ENCODE results near the gene CLASRP.

DNA sequence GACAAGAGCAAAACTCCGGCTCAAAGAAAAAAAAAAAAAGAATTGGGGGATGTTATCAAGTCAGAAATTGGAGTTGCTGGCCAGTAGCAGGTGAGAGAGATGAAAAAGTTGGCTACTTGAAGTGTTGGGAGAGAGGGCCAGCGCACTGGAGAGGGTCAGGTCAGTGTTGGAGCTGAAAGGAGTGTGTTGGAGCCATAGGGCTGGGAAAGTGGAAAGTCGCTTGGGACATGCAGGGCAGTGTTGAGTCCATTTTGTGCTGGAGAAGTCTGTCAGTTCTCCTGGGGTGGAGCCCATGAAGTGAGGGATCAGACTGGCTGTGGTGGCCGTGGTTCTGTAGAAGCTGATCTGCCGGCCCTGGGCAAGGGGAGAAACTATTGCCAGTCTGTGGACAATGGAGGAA, 55.9 kb downstream of the CLASRP start:
- TF ChIP-seq CTCF (IDR thresholded peaks at IDR 0.05; ENCODE audit: low read depth, low read length) (no peak), EZH2phosphoT487 (IDR thresholded peaks at IDR 0.05; ENCODE audit: low read depth) (no peak)
